Tibial nerve (tissue), 4 donors: ENCODE measurements around the gene AGGF1. TPM values are rescaled to one million over a fixed set of nuclear protein-coding genes. Genes with fewer than 3 reads are reported as not detected.
A peak's percentile ranks its signal among the peaks of the same experiment; 100 is the strongest.

Experiments used
- DNase-seq, 2 donors: peaks; one replicate each; pipeline ENCODE4 v3.0.0-alpha.2; 2019; ENCODE audit warnings: low spot score in 2 of 2
- H3K27ac ChIP-seq, 4 donors: fragments of 200-600 bp; sonication (generic) in 3 of 4; one replicate each; pipeline ENCODE4 v1.5.1; 2017 to 2019; ENCODE audit warnings: mild to moderate bottlenecking in 1 of 4
- H3K27me3 ChIP-seq, 2 donors: fragments of 200-600 bp; sonication (generic) in 1 of 2; one replicate each; pipeline versions ENCODE4 v1.5.1 to v1.6.0; 2017 to 2019
- H3K36me3 ChIP-seq, 3 donors: fragments of 200-600 bp; sonication (generic); one replicate each; pipeline ENCODE4 v1.5.1; 2018 to 2019
- H3K4me1 ChIP-seq, 4 donors: fragments of 200-600 bp; sonication (generic) in 3 of 4; one replicate each; pipeline ENCODE4 v1.5.1; 2017 to 2019
- H3K4me3 ChIP-seq, 4 donors: fragments of 200-600 bp; sonication (generic) in 3 of 4; one replicate each; pipeline ENCODE4 v1.5.1; 2017 to 2019; ENCODE audit warnings: mild to moderate bottlenecking in 1 of 4, moderate library complexity in 1 of 4
- H3K9me3 ChIP-seq, 4 donors: fragments of 200-600 bp; sonication (generic) in 3 of 4; one replicate each; pipeline ENCODE4 v1.5.1; 2017 to 2019
- CTCF ChIP-seq, 5 experiments: fragments of 200-600 bp in 3 of 5; fragments of 450-650 bp in 2 of 5; sonication (generic) in 3 of 5; IDR thresholded peaks; one replicate each; pipeline ENCODE4 v1.5.1; 2016 to 2019; ENCODE audit warnings: antibody characterized with exemption in 5 of 5, mild to moderate bottlenecking in 3 of 5, moderate library complexity in 2 of 5
- EP300 ChIP-seq, 2 donors: sonication (generic); formaldehyde crosslinking; IDR thresholded peaks; one replicate each; pipeline ENCODE4 v1.6.1; 2017; ENCODE audit warnings: antibody characterized with exemption in 2 of 2, mild to moderate bottlenecking in 1 of 2
- POLR2A ChIP-seq, 2 donors: fragments of 450-650 bp; IDR thresholded peaks; one replicate each; pipeline ENCODE4 v1.6.1; 2017; ENCODE audit warnings: antibody characterized with exemption in 2 of 2, mild to moderate bottlenecking in 2 of 2, moderate library complexity in 2 of 2
- WGBS, 2 donors: methylation state at CpG; one replicate each; pipeline ENCODE4 v1.1.5; 2018; 5-methylcytosine and 5-hydroxymethylcytosine counted together
- total RNA-seq, 4 donors: library from RNA; depleted of rRNA; stranded (reverse); fragments of >200 nt; gene quantifications; one replicate each; pipeline ENCODE4 v1.1.0, GENCODE V29; 2016

Gene AGGF1
- 10 to 100 TPM; 17.5 to 20.9 (median 18.6) TPM for total RNA-seq

GRCh38 chr5:77030097-77031071, at the start of gene AGGF1:
AGGF1 (plus strand) TSS chr5:77030404; CDS start chr5:77030767, 363 bp downstream.
- Histone ChIP-seq H3K4me3 (peak within 1 kb of the TSS; percentile 68 to 96 (median 88)), H3K36me3 (peaks cover 0 to 5% (median 0%) of the 10 kb centered on the region in 3 donors), H3K4me1 (peaks cover 0 to 36% (median 18%) of the 10 kb centered on the region in 4 donors), H3K9me3 (no peaks in the 10 kb centered on the region), H3K27me3 (no peaks in the 10 kb centered on the region), H3K27ac (peak within 1 kb of the TSS; percentile 68 to 94 (median 88))
- 0% methylated on average over 53 to 75 of the region's 82 CpGs for WGBS, 2 donors
- peak; percentile 77 to 87 for DNase-seq
- TF ChIP-seq CTCF (IDR thresholded peaks at IDR 0.05) (no peak), EP300 (IDR thresholded peaks at IDR 0.05) (peak in 1 of 2 donors; percentile 90), POLR2A (IDR thresholded peaks at IDR 0.05) (peak; percentile 49 to 59)

- 88 to 89% methylated on average over 8 of the region's 8 CpGs for WGBS, 2 donors
- no peak for DNase-seq
- Histone ChIP-seq H3K4me1 (no peaks in the 10 kb centered on the region), H3K27me3 (no peaks in the 10 kb centered on the region), H3K4me3 (no peak overlapping the region), H3K36me3 (no peaks in the 10 kb centered on the region), H3K27ac (no peak overlapping the region), H3K9me3 (no peaks in the 10 kb centered on the region)
- TF ChIP-seq EP300 (IDR thresholded peaks at IDR 0.05): no peak
- TF ChIP-seq CTCF (IDR thresholded peaks at IDR 0.05): no peak
- TF ChIP-seq POLR2A (IDR thresholded peaks at IDR 0.05): no peak
Observed at GRCh38 chr5:76980518-76981144, 49.6 kb upstream of the AGGF1 start.

- no peaks in the 10 kb centered on the region for H3K27me3 ChIP-seq
- DNase-seq: no peak
- no peak overlapping the region for H3K27ac ChIP-seq
- no peaks in the 10 kb centered on the region for H3K4me1 ChIP-seq
- TF ChIP-seq EP300 (IDR thresholded peaks at IDR 0.05) (no peak), POLR2A (IDR thresholded peaks at IDR 0.05) (no peak), CTCF (IDR thresholded peaks at IDR 0.05) (no peak)
- H3K9me3 ChIP-seq: no peaks in the 10 kb centered on the region
- 52 to 64% methylated on average over 2 of the region's 2 CpGs for WGBS, 2 donors
- H3K36me3 ChIP-seq: no peaks in the 10 kb centered on the region
- H3K4me3 ChIP-seq: no peak overlapping the region
Observed at GRCh38 chr5:76982450-76982849, 47.8 kb upstream of the AGGF1 start.

GRCh38 chr5:76983468-76983867, 46.7 kb upstream of the AGGF1 start:
- H3K4me1 ChIP-seq: no peaks in the 10 kb centered on the region
- H3K27ac ChIP-seq: no peak overlapping the region
- H3K9me3 ChIP-seq: no peaks in the 10 kb centered on the region
- WGBS, 2 donors: 5 to 24% methylated on average over 3 of the region's 3 CpGs
- TF ChIP-seq CTCF (IDR thresholded peaks at IDR 0.05) (no peak), EP300 (IDR thresholded peaks at IDR 0.05) (no peak), POLR2A (IDR thresholded peaks at IDR 0.05) (no peak)
- H3K27me3 ChIP-seq: no peaks in the 10 kb centered on the region
- no peaks in the 10 kb centered on the region for H3K36me3 ChIP-seq
- no peak overlapping the region for H3K4me3 ChIP-seq
- no peak for DNase-seq
